HCT116 (cell line): ENCODE measurements around the gene MEN1. TPM values are rescaled to one million over a fixed set of nuclear protein-coding genes. Genes with fewer than 3 reads are reported as not detected.
A peak's percentile ranks its signal among the peaks of the same experiment; 100 is the strongest.

ENCODE experiments used
- ATAC-seq: fragments of 200-7000 bp; cut with Tn5 transposase; 2 replicates; pipeline ENCODE4 v1.9.1; 2020; ENCODE audit warnings: mild to moderate bottlenecking, moderate library complexity
- BruUV-seq: library from RNA; stranded (reverse); fragments of 400-500 nt; replicated peaks from 2 replicates; lab custom pipeline; 2021; lab: Mats Ljungman, UMichigan
- CTCF ChIA-PET: fragments of 300-600 bp; sonication (Branson Sonifier 250); formaldehyde crosslinking; loops from one replicate; lab custom pipeline; 2021; ENCODE audit warnings: antibody characterized with exemption; lab: Charles Lee
- POLR2A ChIA-PET: fragments of 300-600, 350-600 bp; sonication (Branson Sonifier 250); formaldehyde crosslinking; loops from one replicate; lab custom pipeline; 2021; ENCODE audit warnings: antibody characterized with exemption; lab: Charles Lee
- RAD21 ChIA-PET, 2 experiments: fragments of 300-600 bp; sonication (Branson Sonifier 250); formaldehyde crosslinking; loops; one replicate each; lab custom pipeline; 2023; ENCODE audit warnings: low total read pairs in 2 of 2; ENCODE audit not compliant: uncharacterized antibody in 2 of 2, unreplicated experiment in 2 of 2, low non-redundant PET in 1 of 2; lab: Charles Lee
- DNase-seq: peaks from one replicate; pipeline ENCODE4 v3.0.0-alpha.2; 2010; ENCODE audit warnings: low read depth, low spot score
- H2AFZ ChIP-seq: fragments of 200-600 bp; shearing (Covaris generic), sonication (generic); 2 replicates; pipeline ENCODE4 v1.6.1; 2017; ENCODE audit warnings: low read depth, mixed run types, mixed read lengths, antibody characterized with exemption, low read length; ENCODE audit not compliant: poor library complexity, severe bottlenecking
- H3K27ac ChIP-seq: 2 replicates; pipeline ENCODE4 v1.5.1; 2012; ENCODE audit warnings: low read depth, low read length
- H3K27me3 ChIP-seq: fragments of 200-600 bp; sonication (generic); 2 replicates; pipeline ENCODE4 v1.6.1; 2016; ENCODE audit warnings: mixed run types, low read length, mixed read lengths; ENCODE audit not compliant: insufficient read depth
- H3K36me3 ChIP-seq, 2 experiments: fragments of 200-500 bp in 1 of 2; fragments of 200-600 bp in 1 of 2; sonication (Bioruptor generic) in 1 of 2; sonication (generic) in 1 of 2; 2 replicates each; pipeline versions ENCODE4 v1.5.1 to v1.6.1; 2014 to 2016; ENCODE audit warnings: low read length in 2 of 2, inconsistent platforms in 1 of 2, mixed read lengths in 1 of 2, mixed run types in 1 of 2; ENCODE audit not compliant: insufficient read depth in 2 of 2, control insufficient read depth in 1 of 2
- H3K4me1 ChIP-seq, 2 experiments: fragments of 200-600 bp in 1 of 2; sonication (generic) in 1 of 2; 2 replicates each; pipeline versions ENCODE4 v1.5.1 to v1.6.1; 2012 to 2017; ENCODE audit warnings: low read length in 2 of 2, inconsistent platforms in 1 of 2, mild to moderate bottlenecking in 1 of 2, mixed read lengths in 1 of 2, mixed run types in 1 of 2, moderate library complexity in 1 of 2; ENCODE audit not compliant: insufficient read depth in 2 of 2, control insufficient read depth in 1 of 2
- H3K4me2 ChIP-seq: fragments of 200-600 bp; sonication (generic); 2 replicates; pipeline ENCODE4 v1.6.1; 2017; ENCODE audit warnings: mixed run types, low read length, mixed read lengths
- H3K4me3 ChIP-seq, 2 experiments: fragments of 200-600 bp in 1 of 2; sonication (generic) in 1 of 2; replicated peaks in 1 of 2; 2 replicates each; pipeline ENCODE4 v1.5.1; 2011 to 2016; ENCODE audit warnings: low read length in 2 of 2, control low read depth in 1 of 2, low read depth in 1 of 2, mild to moderate bottlenecking in 1 of 2, mixed read lengths in 1 of 2, mixed run types in 1 of 2
- H3K79me2 ChIP-seq: fragments of 200-600 bp; sonication (generic); 2 replicates; pipeline ENCODE4 v1.6.1; 2017; ENCODE audit warnings: mild to moderate bottlenecking, mixed run types, low read length, moderate library complexity, mixed read lengths; ENCODE audit not compliant: insufficient read depth
- H3K9ac ChIP-seq: fragments of 200-600 bp; sonication (generic); 2 replicates; pipeline ENCODE4 v1.6.1; 2016; ENCODE audit warnings: low read length, mixed read lengths
- H3K9me2 ChIP-seq: fragments of 200-600 bp; sonication (generic), shearing (Covaris generic); 2 replicates; pipeline ENCODE4 v1.6.1; 2017; ENCODE audit warnings: mixed run types, mild to moderate bottlenecking, moderate library complexity; ENCODE audit not compliant: insufficient read depth
- H3K9me3 ChIP-seq, 2 experiments: fragments of 200-500 bp in 1 of 2; fragments of 200-600 bp in 1 of 2; sonication (Bioruptor generic) in 1 of 2; sonication (generic) in 1 of 2; 2 replicates each; pipeline ENCODE4 v1.6.1; 2014 to 2017; ENCODE audit warnings: low read length in 2 of 2, mixed read lengths in 2 of 2, inconsistent platforms in 1 of 2, low read depth in 1 of 2, mild to moderate bottlenecking in 1 of 2, mixed run types in 1 of 2, moderate library complexity in 1 of 2; ENCODE audit not compliant: control insufficient read depth in 1 of 2, insufficient read depth in 1 of 2
- H4K20me1 ChIP-seq: fragments of 200-600 bp; sonication (generic), shearing (Covaris generic); 2 replicates; pipeline ENCODE4 v1.6.1; 2017; ENCODE audit warnings: mixed run types, mild to moderate bottlenecking, moderate library complexity; ENCODE audit not compliant: insufficient read depth
- CEBPB ChIP-seq: IDR thresholded peaks from 2 replicates; pipeline ENCODE4 v1.6.1; 2012; ENCODE audit warnings: low read depth
- EGR1 ChIP-seq: IDR thresholded peaks from 2 replicates; pipeline ENCODE4 v1.6.1; 2012; ENCODE audit warnings: low read depth
- MAX ChIP-seq: IDR thresholded peaks from 2 replicates; pipeline ENCODE4 v1.6.1; 2012
- POLR2AphosphoS5 ChIP-seq: IDR thresholded peaks from 2 replicates; pipeline ENCODE4 v1.6.1; 2011; ENCODE audit warnings: mild to moderate bottlenecking, low read depth, low read length, moderate library complexity
- SIN3A ChIP-seq: IDR thresholded peaks from 2 replicates; pipeline ENCODE4 v1.6.1; 2012; ENCODE audit warnings: low read depth
- SRF ChIP-seq: IDR thresholded peaks from 2 replicates; pipeline ENCODE4 v1.6.1; 2012; ENCODE audit warnings: low read depth
- YY1 ChIP-seq: IDR thresholded peaks from 2 replicates; pipeline ENCODE4 v1.6.1; 2011; ENCODE audit warnings: low read length, low read depth, moderate library complexity, mild to moderate bottlenecking; ENCODE audit not compliant: insufficient replicate concordance; ENCODE audit errors: extremely low read depth
- ZBTB33 ChIP-seq: IDR thresholded peaks from 2 replicates; pipeline ENCODE4 v1.6.1; 2011; ENCODE audit warnings: mild to moderate bottlenecking, low read length, moderate library complexity; ENCODE audit not compliant: insufficient replicate concordance; ENCODE audit errors: extremely low read depth
- intact Hi-C: fragments of 100-400 bp; cut with micrococcal nuclease; formaldehyde crosslinking; loops from 2 replicates; pipeline ENCODE4 v1.10.0; 2022
- total RNA-seq: library from RNA; stranded (reverse); gene quantifications from one replicate; pipeline ENCODE4 v1.2.1, GENCODE V29; 2021; ENCODE audit not compliant: unreplicated experiment
- TF ChIP-seq, protein P1 (sequence below): IDR thresholded peaks from 2 replicates; pipeline ENCODE4 v1.6.1; 2012

MEN1 gene
- total RNA-seq, 1 experiment from 2014 or later, result 62.1 TPM

DNA sequence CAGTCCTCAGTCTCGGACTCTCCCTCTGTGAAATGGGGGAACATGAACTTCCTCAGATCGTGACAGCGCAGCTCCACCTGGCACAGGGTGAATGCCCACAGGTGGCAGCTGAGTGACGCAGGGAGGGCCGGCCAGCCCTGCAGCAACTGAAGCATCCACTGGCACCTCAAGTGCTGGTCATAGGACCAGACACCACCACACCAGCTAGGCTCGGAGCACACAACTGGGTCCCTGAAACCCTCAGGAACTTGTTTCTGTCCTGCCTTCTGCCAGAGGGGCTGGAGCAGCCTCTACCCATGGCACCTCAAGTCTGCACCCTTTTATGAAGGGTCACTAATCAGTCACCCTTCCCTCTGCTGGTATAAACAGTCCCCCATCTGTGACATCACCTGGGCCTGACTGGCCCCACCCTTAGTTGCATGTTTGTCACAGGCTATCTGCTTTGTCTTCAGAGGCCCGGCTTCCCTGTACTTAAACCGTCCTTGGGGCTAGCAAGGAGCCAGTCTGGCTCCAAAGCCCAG is 41.5 kb upstream of the MEN1 start:
- TF ChIP-seq MAX, result no peak
- no peak for TF ChIP-seq ZBTB33
- TF ChIP-seq SRF, result no peak
- TF ChIP-seq, protein P1, sequence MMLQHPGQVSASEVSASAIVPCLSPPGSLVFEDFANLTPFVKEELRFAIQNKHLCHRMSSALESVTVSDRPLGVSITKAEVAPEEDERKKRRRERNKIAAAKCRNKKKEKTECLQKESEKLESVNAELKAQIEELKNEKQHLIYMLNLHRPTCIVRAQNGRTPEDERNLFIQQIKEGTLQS, result no peak
- no peak for TF ChIP-seq POLR2AphosphoS5
- TF ChIP-seq CEBPB, result no peak
- no peak for TF ChIP-seq YY1
- no peak for TF ChIP-seq EGR1
- no peak for TF ChIP-seq SIN3A
- Histone ChIP-seq H3K9me2 (no peaks in the 10 kb centered on the region), H3K27me3 (no peaks in the 10 kb centered on the region), H3K4me1 (peaks cover 88 to 98% of the 10 kb centered on the region in 2 experiments), H3K36me3 (peaks cover 0 to 25% of the 10 kb centered on the region in 2 experiments; a peak in 2 of 4 replicates), H3K4me2 (peak overlapping the region; percentile 53; the same call in 1 of the 2 replicates), H4K20me1 (no peaks in the 10 kb centered on the region), H3K9ac (peak overlapping the region; percentile 65), H3K79me2 (peaks cover 21% of the 10 kb centered on the region), H3K4me3 (no peak overlapping the region), H3K9me3 (no peaks in the 10 kb centered on the region), H2AFZ (no peak overlapping the region), H3K27ac (peak overlapping the region; percentile 64)
- CTCF ChIA-PET, result interaction anchor here (7.3 kb wide), 1 partner anchor 39 kb away, joined by 112 read pairs; no protein-coding TSS in a partner anchor
- POLR2A ChIA-PET, result interaction anchor here (9.0 kb wide), 1 partner anchor 26 kb away, joined by 56 read pairs; the partner anchor contains the start of gene EHD1
- ATAC-seq, result no peak
- no TSS peak for BruUV-seq
- RAD21 ChIA-PET, result no interaction called here
- DNase-seq, result no peak
- intact Hi-C loops, result no loop called here
